Esophagus muscularis mucosa (tissue), 3 donors: ENCODE measurements around the gene C16orf96.

Experiments used
- POLR2A ChIP-seq: fragments of 450-650 bp; IDR thresholded peaks from one replicate; pipeline ENCODE4 v1.6.1; 2017; ENCODE audit warnings: antibody characterized with exemption, moderate library complexity, mild to moderate bottlenecking, low read depth
- POLR2AphosphoS5 ChIP-seq, 2 donors: sonication (generic); formaldehyde crosslinking; IDR thresholded peaks; one replicate each; pipeline ENCODE4 v1.6.1; 2017; ENCODE audit warnings: antibody characterized with exemption in 2 of 2
- TF ChIP-seq, protein P1 (sequence below), 3 experiments: fragments of 200-600 bp in 2 of 3; fragments of 450-650 bp in 1 of 3; sonication (generic) in 2 of 3; IDR thresholded peaks; one replicate each; pipeline ENCODE4 v1.5.1; 2017 to 2019; ENCODE audit warnings: antibody characterized with exemption in 3 of 3, mild to moderate bottlenecking in 2 of 3, moderate library complexity in 1 of 3

DNA sequence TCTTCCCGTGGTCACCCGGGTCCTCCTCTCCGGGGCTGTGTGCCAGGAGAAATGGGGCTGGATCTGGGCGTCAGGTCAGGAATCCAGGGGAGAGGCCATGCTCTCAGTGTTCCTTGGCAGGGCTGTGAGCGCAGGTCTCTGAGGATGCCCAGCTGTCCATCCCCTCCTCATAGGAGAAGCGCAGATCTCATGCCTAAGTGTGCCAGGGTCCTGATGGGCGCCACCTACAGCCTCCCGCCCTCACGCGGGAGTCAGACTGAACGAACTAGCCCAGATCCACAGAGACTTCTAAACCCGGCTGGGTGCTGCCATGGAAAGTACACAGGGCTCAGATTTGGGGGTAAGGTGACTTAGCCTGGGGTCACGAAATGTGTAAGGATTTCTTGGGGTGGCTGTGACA lies 92.8 kb downstream of the C16orf96 start:
- TF ChIP-seq, protein P1, sequence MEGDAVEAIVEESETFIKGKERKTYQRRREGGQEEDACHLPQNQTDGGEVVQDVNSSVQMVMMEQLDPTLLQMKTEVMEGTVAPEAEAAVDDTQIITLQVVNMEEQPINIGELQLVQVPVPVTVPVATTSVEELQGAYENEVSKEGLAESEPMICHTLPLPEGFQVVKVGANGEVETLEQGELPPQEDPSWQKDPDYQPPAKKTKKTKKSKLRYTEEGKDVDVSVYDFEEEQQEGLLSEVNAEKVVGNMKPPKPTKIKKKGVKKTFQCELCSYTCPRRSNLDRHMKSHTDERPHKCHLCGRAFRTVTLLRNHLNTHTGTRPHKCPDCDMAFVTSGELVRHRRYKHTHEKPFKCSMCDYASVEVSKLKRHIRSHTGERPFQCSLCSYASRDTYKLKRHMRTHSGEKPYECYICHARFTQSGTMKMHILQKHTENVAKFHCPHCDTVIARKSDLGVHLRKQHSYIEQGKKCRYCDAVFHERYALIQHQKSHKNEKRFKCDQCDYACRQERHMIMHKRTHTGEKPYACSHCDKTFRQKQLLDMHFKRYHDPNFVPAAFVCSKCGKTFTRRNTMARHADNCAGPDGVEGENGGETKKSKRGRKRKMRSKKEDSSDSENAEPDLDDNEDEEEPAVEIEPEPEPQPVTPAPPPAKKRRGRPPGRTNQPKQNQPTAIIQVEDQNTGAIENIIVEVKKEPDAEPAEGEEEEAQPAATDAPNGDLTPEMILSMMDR (IDR thresholded peaks at IDR 0.05) = no peak
- TF ChIP-seq POLR2A (no peak), POLR2AphosphoS5 (IDR thresholded peaks at IDR 0.05) (no peak)
